Measurements from ENCODE around the gene ATRNL1. TPM values are rescaled to one million over a fixed set of nuclear protein-coding genes. Genes with fewer than 3 reads are reported as not detected.

ATRNL1 gene
- total RNA-seq, 4 donors from 2014 or later, result 0.93 to 19.0 (median 8.7) TPM

GRCh38 chr10:115914475-115914874, 821.3 kb downstream of the ATRNL1 start:
- H3K36me3 ChIP-seq, result no peaks in the 10 kb centered on the region
- no peaks in the 10 kb centered on the region for H3K9me3 ChIP-seq
- 98 to 100% methylated on average over 1 to 3 of the region's 3 CpGs for WGBS, 2 donors (ENCODE audit: low coverage in 1 of 2)
- H3K27me3 ChIP-seq, result no peaks in the 10 kb centered on the region
- no peaks in the 10 kb centered on the region for H3K4me1 ChIP-seq
- no peak for TF ChIP-seq EP300 (IDR thresholded peaks at IDR 0.05)
- no peak for TF ChIP-seq POLR2A (IDR thresholded peaks at IDR 0.05)
- no peak for TF ChIP-seq POLR2AphosphoS5 (IDR thresholded peaks at IDR 0.05)
- no peak for TF ChIP-seq CTCF (IDR thresholded peaks at IDR 0.05)
- no peak overlapping the region for H3K4me3 ChIP-seq
- H3K27ac ChIP-seq, result no peak overlapping the region
- no peak for ATAC-seq

- Histone ChIP-seq H3K27me3 (no peaks in the 10 kb centered on the region), H3K9me3 (no peaks in the 10 kb centered on the region), H3K4me1 (no peaks in the 10 kb centered on the region), H3K36me3 (no peaks in the 10 kb centered on the region), H3K27ac (no peak overlapping the region), H3K4me3 (no peak overlapping the region)
- WGBS, 2 donors (ENCODE audit: low coverage in 1 of 2), result 100% methylated on average over 1 of the region's 1 CpG
- no peak for ATAC-seq
- no peak for TF ChIP-seq POLR2A (IDR thresholded peaks at IDR 0.05)
- TF ChIP-seq EP300 (IDR thresholded peaks at IDR 0.05), result no peak
- no peak for TF ChIP-seq CTCF (IDR thresholded peaks at IDR 0.05)
- TF ChIP-seq POLR2AphosphoS5 (IDR thresholded peaks at IDR 0.05), result no peak
These were observed 822.3 kb downstream of the ATRNL1 start for GRCh38 chr10:115915429-115915828.

- 81 to 83% methylated on average over 2 of the region's 2 CpGs for WGBS, 2 donors (ENCODE audit: low coverage in 1 of 2)
- Histone ChIP-seq H3K27me3 (no peaks in the 10 kb centered on the region), H3K4me1 (no peaks in the 10 kb centered on the region), H3K4me3 (no peak overlapping the region), H3K27ac (no peak overlapping the region), H3K9me3 (no peaks in the 10 kb centered on the region), H3K36me3 (no peaks in the 10 kb centered on the region)
- TF ChIP-seq POLR2A (IDR thresholded peaks at IDR 0.05), result no peak
- TF ChIP-seq CTCF (IDR thresholded peaks at IDR 0.05), result no peak
- TF ChIP-seq EP300 (IDR thresholded peaks at IDR 0.05), result no peak
- TF ChIP-seq POLR2AphosphoS5 (IDR thresholded peaks at IDR 0.05), result no peak
- no peak for ATAC-seq
These were observed 825.6 kb downstream of the ATRNL1 start for GRCh38 chr10:115918812-115919211.

- Histone ChIP-seq H3K4me1 (no peaks in the 10 kb centered on the region), H3K27me3 (no peaks in the 10 kb centered on the region), H3K4me3 (no peak overlapping the region), H3K9me3 (peaks cover 0 to 10% (median 1%) of the 10 kb centered on the region in 3 donors), H3K27ac (no peak overlapping the region), H3K36me3 (no peaks in the 10 kb centered on the region)
- WGBS, 2 donors (ENCODE audit: low coverage in 1 of 2), result 90 to 92% methylated on average over 2 to 4 of the region's 4 CpGs
- no peak for TF ChIP-seq POLR2A (IDR thresholded peaks at IDR 0.05)
- no peak for TF ChIP-seq EP300 (IDR thresholded peaks at IDR 0.05)
- TF ChIP-seq POLR2AphosphoS5 (IDR thresholded peaks at IDR 0.05), result no peak
- no peak for ATAC-seq
These were observed 828.6 kb downstream of the ATRNL1 start for GRCh38 chr10:115921795-115922194.

- Histone ChIP-seq H3K27me3 (no peaks in the 10 kb centered on the region), H3K36me3 (no peaks in the 10 kb centered on the region), H3K27ac (no peak overlapping the region), H3K9me3 (no peaks in the 10 kb centered on the region), H3K4me3 (no peak overlapping the region), H3K4me1 (no peaks in the 10 kb centered on the region)
- TF ChIP-seq POLR2AphosphoS5 (IDR thresholded peaks at IDR 0.05), result no peak
- TF ChIP-seq EP300 (IDR thresholded peaks at IDR 0.05), result no peak
- TF ChIP-seq POLR2A (IDR thresholded peaks at IDR 0.05), result no peak
- TF ChIP-seq CTCF (IDR thresholded peaks at IDR 0.05), result no peak
- no peak for ATAC-seq
- 93 to 100% methylated on average over 2 of the region's 2 CpGs for WGBS, 2 donors (ENCODE audit: low coverage in 1 of 2)
These were observed 838.1 kb downstream of the ATRNL1 start for GRCh38 chr10:115931309-115931708.
